GM10248 (cell line): Measurements from ENCODE around the gene ITPR1.

ENCODE experiments used
- CTCF ChIA-PET: fragments of 300-600 bp; sonication (Branson Sonifier 250); formaldehyde crosslinking; extraction: SDS; loops from one replicate; lab custom pipeline; 2021; ENCODE audit warnings: antibody characterized with exemption; lab: Yijun Ruan, JAX
- POLR2A ChIA-PET: fragments of 350-650 bp; sonication (Branson Sonifier 250); formaldehyde crosslinking; extraction: SDS; loops from one replicate; lab custom pipeline; 2020; ENCODE audit warnings: antibody characterized with exemption; lab: Yijun Ruan, JAX
- DNase-seq: peaks from one replicate; pipeline ENCODE4 v3.0.0; 2012; ENCODE audit errors: extremely low spot score
- TF ChIP-seq, protein P1 (sequence below): IDR thresholded peaks from 2 replicates; pipeline ENCODE4 v1.5.1; 2012; ENCODE audit warnings: mild to moderate bottlenecking, low read depth; ENCODE audit errors: extremely low read depth, missing control alignments, control extremely low read depth

The ITPR1 gene

DNA sequence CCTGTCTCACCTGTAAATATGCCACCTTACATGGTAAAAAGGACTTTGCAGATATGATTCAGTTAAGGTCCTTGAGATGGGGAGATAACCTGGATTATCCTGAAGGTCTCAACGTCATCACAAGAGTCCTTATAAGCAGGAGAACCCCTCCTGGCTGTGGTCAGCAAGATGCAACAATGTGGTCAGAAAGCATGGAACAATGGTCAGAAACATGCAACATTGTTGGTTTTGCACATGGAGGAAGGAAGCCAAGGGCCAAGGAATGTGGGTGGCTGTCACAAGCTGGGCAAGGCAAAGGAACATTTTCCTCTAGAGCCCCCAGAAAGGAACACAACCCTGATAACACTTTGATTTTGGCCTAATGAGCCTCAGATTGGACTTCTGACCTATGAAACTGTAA, 16.7 kb upstream of the ITPR1 start:
- POLR2A ChIA-PET, result no interaction called here
- TF ChIP-seq, protein P1, sequence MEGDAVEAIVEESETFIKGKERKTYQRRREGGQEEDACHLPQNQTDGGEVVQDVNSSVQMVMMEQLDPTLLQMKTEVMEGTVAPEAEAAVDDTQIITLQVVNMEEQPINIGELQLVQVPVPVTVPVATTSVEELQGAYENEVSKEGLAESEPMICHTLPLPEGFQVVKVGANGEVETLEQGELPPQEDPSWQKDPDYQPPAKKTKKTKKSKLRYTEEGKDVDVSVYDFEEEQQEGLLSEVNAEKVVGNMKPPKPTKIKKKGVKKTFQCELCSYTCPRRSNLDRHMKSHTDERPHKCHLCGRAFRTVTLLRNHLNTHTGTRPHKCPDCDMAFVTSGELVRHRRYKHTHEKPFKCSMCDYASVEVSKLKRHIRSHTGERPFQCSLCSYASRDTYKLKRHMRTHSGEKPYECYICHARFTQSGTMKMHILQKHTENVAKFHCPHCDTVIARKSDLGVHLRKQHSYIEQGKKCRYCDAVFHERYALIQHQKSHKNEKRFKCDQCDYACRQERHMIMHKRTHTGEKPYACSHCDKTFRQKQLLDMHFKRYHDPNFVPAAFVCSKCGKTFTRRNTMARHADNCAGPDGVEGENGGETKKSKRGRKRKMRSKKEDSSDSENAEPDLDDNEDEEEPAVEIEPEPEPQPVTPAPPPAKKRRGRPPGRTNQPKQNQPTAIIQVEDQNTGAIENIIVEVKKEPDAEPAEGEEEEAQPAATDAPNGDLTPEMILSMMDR, result no peak
- no peak for DNase-seq
- CTCF ChIA-PET, result no interaction called here

DNA sequence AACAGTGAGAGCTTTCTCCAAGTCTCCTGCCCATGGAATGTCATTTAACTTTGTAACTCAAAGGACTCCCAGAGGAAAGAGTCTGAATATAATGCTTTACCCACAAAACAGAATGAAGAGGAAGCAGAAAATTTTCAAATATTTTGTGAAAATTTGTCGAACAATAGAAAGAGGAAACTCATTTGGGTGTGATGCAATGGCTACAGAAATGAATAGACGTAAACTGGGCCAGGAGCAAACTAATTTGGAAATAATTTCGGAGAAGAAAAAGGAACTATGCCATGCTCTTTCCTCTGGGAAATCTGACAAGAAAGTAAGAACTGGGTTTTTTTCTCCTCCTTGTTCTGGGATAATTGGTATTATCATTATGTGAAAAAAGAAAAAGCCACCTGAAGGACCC, 14.9 kb upstream of the ITPR1 start:
- ChIA-PET POLR2A (no interaction called here), CTCF (interaction anchor here (2.4 kb wide), 1 partner anchor 10 kb away, joined by 7 read pairs; no protein-coding TSS in a partner anchor)
- TF ChIP-seq, protein P1, result no peak
- no peak for DNase-seq

DNA sequence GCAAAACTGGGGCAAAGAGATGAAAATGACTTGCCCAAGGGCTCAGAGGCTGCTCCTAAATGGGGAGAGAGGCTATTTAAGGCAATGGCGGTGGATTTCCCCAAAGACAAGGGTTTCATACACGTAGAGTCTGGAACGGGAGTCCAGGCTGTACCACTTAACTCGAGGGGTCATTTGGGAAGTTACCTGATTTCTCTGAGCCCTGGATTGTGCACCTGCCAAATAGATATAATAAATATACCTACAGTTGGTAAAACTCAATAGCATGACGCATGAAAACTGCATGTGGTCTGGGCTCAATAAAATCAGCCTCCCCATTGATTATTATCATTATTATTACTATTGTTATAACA, 1.3 kb upstream of the ITPR1 start:
- CTCF ChIA-PET, result interaction anchor here (0.9 to 2.4 kb wide), 6 partner anchors 15 to 141 kb away, joined by 3 to 14 read pairs (median 4); no protein-coding TSS in a partner anchor
- DNase-seq, result no peak
- POLR2A ChIA-PET, result no interaction called here
- TF ChIP-seq, protein P1, result no peak

DNA sequence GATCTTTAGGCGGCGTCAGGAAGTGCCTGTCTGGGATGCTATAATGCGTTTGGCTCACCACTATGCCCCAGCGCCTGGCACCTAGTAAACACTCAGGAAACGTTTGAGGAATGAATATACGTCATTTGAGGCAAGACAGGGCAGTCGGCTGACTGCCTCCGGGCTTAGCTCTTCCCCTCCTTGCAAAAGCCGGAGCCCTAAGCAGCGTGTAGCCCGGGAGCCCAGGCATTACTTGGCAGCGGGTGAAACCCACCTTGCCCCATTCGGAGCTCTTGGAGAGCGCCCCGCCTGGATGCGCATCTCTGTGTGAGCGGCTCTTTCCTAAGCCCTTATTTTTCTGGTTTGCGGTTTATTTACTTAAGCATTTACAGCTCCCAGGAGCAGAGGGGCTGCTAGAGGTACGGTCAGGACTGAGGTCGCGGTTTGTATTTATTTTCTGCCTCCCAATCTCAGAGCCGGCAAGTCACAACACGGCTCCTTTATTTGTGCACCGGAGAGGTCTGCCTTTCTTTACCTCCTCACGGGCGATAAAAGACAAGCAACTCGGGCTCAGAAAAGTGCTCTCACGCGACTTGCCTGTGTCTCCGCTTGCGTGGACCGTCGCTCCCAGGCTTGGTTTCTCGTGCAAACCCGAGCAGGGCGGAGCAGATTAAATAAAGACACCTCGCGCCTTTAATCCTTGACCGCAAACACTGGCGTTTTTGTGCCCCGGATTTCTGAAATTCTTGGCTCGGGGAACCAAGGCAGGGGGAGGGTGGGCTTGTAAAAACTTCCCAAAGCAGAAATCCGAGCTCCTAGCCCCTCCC, 737 bp upstream of the ITPR1 start:
- TF ChIP-seq, protein P1, result no peak
- DNase-seq, result no peak
- POLR2A ChIA-PET, result interaction anchor here (0.6 to 2.5 kb wide), 27 partner anchors 10 to 1769 kb away, joined by 3 to 17 read pairs (median 5); partner anchors contain the start of gene SUMF1
- CTCF ChIA-PET, result interaction anchor here (0.9 to 2.4 kb wide), 7 partner anchors 10 to 142 kb away, joined by 3 to 14 read pairs (median 8); no protein-coding TSS in a partner anchor

DNA sequence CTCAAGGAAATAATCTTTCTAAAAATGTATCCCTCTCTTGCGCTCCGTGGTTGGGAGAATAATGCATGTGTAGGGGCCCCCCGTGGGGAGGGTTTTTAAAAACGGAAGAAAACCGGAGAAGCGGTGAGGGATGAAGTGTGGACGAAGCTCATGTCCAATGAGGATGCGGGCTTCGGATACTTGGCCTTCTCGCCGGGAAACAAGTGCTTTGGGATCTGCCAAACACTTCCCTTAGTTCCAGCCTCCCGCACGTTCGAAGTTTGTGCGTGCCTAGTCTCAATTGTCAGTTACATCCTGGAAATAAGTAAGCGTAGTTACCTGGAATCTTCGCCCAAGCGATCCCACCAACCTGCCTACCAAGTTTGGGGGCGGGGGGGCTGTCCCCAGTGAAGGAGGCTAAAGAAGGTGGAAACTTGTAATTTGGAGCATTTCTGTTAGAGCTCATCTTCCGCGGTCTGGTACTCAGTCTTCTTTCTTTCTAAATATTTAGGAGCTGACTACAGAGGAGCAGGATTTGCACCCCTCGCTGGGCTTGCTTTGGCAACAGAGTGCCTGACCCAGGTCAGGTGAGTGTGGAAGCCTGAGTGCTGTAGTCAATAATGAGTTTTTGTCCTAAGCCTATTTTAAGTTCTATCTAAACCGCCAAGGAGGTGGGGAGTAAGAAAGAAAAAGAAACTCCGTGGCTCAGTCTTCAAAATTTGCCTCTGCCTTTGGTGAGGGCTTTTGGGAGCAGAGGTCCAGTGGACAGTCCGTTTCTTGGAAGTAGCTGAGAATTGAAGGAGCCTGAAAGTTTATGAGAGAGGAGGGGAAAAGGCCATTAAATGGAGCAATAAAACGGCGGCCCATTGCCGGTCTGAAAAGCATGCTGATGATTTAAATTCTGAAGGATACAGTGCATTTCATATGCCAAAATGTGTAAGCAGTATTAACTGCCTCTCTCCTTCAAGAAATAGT, 1.1 kb downstream of the ITPR1 start:
- no peak for DNase-seq
- TF ChIP-seq, protein P1, result no peak
- POLR2A ChIA-PET, result interaction anchor here (0.6 to 2.5 kb wide), 17 partner anchors 8 to 1628 kb away, joined by 3 to 17 read pairs (median 4); partner anchors contain the start of gene SUMF1
- CTCF ChIA-PET, result interaction anchor here (0.7 to 2.4 kb wide), 10 partner anchors 8 to 143 kb away, joined by 3 to 14 read pairs (median 5); no protein-coding TSS in a partner anchor

DNA sequence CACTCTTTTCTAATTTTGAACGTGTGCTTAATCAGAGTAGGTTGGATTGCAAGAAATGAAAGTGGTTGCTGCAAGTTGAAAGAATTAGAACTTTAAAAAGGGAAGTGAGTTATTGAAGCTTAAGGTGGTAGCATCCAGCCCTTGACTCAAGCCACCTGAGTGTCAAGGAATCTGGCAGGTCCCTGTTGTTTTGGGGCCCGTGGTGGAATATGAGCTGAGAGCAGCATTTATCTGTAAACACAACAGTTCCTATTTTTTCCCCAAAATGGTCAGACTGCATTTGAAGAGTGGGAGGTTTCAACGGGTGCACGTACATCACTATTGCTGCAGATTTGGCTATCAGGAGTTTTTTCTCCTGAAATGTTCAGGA, 1.7 kb downstream of the ITPR1 start:
- TF ChIP-seq, protein P1, result no peak
- POLR2A ChIA-PET, result interaction anchor here (1.1 to 1.9 kb wide), 3 partner anchors 9 to 28 kb away, joined by 3 to 4 read pairs (median 4); partner anchors contain the start of gene SUMF1
- DNase-seq, result no peak
- CTCF ChIA-PET, result interaction anchor here (0.8 to 1.5 kb wide), 4 partner anchors 9 to 144 kb away, joined by 3 to 5 read pairs (median 4); no protein-coding TSS in a partner anchor
